Stimulated activated CD4-positive, alpha-beta T cell treated with anti-CD3 and anti-CD28 coated beads, Interleukin-2, amount 100 ng/mL, for 48 hours (primary cell): ENCODE results near the gene TP53BP1.

Experiments
- DNase-seq, 2 donors: peaks; one replicate each; pipeline ENCODE4 v3.0.0-alpha.2; 2020

TP53BP1 gene

DNA sequence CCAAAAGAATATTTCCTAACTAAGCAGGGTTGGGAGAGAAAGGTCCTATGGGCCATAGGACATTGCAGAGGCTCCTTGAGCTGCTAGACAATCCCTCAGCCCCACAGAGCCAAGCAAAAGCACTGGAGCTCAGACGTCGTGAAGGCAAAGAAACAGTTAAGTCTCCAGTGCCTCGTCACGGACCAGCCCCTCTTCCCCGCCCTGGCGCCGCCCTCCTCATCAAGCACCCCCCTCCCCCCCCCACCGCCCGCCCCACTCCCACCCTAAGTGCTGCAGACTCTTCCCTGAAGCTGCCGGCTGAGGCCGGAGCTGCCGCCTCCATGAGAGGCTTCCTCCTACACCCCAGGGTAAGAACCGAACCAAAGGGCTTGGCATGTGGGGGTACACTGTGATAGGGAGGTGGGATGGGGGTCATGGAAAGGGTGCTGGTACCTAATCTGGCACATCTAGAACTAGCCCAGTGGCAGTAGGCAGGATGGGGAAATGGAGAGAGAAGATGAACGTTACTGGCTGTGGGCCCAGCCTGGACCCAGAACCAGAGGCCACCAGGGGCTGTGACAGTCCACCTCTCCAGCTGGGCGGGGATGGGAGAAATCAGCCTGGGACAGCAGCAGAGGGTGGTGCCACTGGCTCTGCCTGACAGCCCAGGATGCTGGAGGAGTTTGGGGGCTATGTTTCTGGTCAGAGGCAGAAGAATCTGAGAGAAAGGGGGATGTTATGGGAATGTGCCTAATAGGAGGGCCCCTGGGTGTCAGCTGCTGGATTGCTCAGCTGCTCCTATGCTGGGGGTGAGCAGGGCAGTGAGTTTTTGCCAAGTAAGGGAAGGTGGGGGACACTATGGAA, 24.6 kb upstream of the TP53BP1 start, which contains the start of gene MAP1A:
MAP1A (plus strand) TSS at position 255 of the 843 bp plus-strand sequence. CDS start 3,866 bp downstream, outside the sequence.
- no peak for DNase-seq

DNA sequence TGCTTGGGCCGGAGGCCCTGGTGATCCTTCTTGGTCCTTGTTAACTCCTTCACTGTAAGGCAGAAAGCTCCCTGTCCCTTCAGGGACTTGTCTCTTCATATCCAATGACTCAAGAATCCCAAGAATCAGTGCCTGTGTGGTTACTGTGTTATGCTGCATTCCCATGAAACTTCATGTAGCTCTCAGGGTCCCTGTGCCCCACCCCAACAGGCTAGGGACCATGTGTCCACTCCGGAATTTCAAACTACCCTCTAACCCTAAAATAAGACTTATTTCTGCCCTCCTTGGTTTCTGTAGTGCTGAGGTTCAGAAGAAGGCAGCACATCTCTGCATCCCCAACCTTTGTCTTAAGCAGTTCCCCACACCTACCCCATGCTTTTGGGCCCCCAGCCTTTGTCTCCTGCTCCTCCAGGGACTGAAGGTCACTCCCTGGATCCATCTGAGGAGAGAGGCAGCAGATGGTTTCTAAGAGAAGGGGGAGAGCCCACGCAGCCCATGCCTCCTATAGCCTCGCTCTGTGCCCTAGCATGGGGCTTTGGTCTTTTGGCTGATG, 23.9 kb upstream of the TP53BP1 start:
- no peak for DNase-seq

DNA sequence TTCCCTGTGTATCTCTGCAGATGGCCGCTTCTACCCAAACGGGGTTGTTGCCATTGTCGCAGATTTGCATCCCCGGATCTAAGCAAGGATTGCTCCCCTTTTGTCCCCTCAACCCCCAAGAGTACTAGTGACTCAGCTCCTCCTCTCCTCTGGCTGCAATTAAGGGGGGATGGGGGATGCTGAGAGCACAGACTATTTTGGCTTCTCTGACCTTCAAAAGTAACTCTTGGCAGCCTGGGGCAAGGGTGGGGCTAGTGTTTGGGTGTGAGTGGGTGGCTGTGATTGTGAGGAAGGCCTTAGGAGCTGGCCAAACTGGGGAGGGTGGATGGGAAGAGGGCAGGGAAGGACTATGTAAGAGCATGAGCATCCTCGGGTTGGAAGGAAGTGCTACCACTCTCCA, 23.2 kb upstream of the TP53BP1 start:
- no peak for DNase-seq

- DNase-seq = no peak
Observed at GRCh38 chr15:43515741-43516140, 22.8 kb upstream of the TP53BP1 start.

GRCh38 chr15:43514241-43515057, 21.5 kb upstream of the TP53BP1 start:
- no peak for DNase-seq

DNA sequence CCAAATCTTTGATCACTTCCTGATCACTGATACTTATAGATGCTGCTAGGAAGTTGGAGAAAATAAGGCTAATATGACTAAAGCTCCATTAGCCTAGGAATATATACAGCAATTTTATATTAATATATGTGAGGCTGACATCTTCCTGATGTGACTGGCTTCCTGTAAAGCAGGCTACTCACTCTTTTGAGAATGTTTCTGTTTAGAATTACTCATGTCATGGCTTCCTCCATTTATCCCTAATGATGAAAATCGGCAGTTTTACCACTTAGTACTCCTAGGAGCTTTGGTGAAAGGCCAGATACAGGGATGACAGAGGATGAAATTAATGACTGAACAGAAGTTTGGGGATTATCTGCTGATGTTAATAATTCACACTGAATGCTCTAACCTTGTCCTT, 20.6 kb upstream of the TP53BP1 start:
- no peak for DNase-seq

- no peak for DNase-seq
Observed at GRCh38 chr15:43511012-43511885, 18.3 kb upstream of the TP53BP1 start.

DNA sequence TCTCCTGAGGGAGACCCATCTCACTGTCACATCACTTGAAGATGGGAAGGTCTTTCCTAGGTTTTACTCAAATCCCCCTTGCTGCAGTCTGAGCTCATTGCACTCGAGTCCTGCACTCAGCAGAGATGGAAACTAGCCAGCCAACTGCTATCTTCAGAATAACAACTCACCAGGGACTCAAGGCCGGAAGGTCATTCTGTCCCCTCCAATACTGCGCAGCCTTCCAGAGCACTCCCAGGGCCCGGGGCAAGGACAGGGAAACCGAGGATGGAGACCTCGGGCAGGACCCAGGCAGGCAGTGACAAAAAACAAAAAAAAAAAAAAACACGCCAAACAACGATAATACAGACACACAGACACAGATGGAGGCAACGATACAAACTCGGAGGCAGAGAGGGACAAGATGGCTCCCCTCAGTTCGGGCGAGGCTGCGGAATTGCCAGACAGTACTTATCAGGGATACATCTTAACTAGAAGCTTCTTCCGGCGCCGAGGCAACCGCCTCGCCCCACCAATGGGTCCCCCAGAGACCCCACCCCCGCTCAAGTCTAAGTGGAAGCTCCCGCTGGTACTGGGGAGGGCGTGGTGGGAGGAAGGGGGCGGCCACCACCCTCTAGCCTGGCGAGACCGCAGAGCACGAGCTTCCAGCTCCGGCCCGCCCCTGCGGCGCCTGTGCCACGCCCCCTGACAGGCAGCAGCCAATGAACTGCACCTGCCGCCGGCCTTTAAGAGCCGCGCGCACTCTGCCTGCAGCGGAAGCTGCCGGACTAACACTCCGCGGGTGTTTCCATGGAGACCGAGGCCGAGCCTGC, 17.4 kb upstream of the TP53BP1 start:
- peak; percentile 94 to 96 for DNase-seq

DNA sequence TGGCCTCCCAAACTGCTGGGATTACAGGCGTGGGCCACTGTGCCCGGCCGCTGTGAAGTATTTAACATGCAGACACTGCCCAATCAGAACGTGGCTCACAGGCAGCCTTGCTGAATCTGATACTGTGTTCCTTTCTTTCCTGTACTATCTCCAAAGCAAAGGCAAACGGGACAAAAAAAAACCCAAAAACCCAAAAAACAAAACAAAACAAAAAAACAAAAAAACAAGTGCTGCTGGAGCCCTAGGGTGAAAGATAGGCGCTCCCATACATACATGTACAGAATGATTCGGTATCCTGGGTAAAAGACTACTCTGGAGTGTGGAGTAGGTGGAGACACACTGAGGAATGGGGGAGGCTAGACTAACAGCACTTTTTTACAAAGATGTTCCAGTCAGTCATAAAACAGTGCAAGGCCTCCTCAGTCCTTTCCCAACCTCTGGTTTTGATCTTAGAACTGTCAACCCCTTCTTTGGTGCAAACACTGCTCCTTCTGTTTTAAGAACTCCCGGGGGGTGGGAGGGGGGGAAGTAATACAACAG, 16.8 kb upstream of the TP53BP1 start:
- DNase-seq = no peak

DNA sequence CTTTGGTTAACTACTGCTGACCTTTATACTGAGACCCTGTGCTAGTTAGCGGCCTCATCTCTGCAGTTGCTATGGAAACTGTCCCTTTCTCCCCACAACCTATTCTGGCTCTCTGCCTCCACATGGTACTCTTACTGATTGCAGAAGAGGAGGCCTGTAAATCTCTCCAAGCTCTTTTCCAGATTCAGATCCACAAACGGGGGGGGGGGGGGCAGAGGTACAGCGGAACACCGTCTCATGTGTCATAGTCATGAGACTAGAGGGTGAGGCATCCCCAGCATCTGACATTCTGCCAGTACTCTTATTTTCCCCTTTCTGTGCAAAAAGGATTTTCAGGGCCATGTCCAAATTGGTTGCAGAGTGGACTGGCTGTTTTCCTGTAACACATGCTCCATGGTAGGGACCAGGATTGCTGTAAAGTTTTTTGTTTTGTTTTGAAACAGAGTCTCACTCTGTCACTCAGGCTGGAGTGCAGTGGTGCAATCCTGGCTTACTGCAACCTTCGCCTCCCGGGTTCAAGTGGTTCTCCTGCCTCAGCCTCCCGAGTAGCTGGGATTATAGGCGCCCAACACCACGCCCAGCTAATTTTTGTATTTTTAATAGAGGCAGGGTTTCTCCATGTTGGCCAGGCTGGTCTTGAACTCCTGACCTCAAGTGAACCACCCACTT, 16.2 kb upstream of the TP53BP1 start:
- DNase-seq = no peak

DNA sequence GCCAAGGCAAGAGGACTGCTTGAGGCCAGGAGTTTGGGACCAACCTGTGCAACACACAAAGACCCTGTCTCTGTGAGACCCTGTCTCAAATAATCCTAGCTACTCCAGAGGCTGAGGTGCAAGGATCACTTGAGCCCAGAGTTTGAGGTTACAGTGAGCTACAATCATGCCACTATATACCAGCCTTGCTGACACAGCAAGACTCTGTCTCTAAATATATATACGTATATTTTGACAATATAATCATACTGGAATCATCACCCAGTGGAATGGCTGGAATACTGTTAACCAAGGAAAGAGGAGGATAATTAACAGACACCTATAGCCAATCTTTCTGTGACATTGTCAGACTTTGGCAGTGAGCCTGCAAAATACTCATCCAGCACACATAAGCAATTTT, 15.5 kb upstream of the TP53BP1 start:
- no peak for DNase-seq

DNA sequence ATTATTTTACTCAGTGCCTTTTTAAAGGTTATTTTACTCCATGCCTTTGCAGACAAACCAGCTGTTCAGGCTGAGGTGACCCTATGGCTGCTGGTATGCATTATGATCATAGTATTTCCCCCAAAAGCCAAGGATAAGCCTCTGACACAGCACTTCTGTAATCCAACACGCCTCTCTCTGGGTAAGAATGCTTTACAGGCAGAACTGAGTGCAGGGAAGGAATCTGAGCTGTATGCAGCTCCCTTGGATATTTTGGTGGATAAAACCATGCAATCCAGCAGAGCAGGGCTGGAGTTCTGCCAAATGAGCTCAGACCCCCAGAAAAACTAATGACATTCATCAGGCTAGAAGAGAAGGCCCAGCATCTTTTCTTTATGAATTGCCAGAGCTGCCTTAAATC, 12.8 kb upstream of the TP53BP1 start:
- no peak for DNase-seq

DNA sequence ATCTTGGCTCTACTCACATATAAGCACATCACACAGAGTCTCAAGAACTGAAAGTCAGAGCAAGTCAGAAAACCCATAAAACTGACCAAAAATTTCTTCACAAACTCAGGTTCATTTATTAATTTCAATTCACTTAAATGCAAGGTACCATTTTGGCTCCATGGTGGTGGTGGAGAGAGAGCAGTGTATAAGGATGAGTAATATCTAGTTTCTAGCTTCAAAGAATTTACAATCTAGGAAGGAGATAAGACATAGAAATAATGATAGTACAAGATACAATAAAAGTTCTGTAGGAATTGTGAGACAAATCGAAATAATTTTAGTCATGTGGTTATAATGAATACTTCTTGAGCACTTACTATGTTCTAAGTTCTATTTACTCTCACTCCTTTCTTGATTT, 6.7 kb upstream of the TP53BP1 start:
- no peak for DNase-seq

- no peak for DNase-seq
Observed at GRCh38 chr15:43498990-43499389, 6.0 kb upstream of the TP53BP1 start.

DNA sequence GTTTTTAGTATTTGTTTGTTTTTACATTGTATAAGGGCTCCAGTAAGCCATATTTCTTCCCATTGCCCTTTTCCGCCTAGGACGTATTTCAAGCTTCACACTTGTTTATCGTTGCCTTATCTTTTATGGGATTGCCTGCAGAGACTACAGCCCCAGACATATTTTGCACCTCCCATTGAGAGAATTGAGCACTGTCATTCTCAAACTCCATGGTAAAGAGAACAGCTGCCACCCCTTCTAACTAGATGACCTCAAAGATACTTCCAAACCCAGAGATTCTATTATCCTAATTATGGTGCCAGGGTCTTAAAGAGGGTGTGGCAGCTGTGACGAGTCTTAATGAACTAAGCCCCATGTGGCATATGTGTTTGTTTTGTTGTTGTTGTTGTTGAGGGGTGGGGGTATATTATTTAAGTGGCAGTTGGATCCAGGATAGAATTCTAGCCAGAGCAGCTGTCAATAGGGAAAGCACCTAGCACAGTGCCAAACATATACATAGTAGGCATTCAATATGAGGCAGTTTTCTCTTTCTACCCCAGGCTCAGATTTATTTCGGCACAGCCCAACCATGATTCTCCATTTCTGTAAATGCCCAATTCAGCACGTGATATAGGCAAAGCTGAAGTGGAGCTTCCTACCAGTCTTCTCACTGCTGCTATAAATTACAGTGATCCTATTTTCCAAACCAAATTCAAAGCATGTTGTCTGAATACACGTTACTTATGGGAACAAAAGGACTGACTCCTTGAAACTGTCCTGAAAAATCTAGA, 932 bp upstream of the TP53BP1 start:
- no peak for DNase-seq

- DNase-seq = no peak
Observed at GRCh38 chr15:43492266-43492665, 690 bp downstream of the TP53BP1 start.

DNA sequence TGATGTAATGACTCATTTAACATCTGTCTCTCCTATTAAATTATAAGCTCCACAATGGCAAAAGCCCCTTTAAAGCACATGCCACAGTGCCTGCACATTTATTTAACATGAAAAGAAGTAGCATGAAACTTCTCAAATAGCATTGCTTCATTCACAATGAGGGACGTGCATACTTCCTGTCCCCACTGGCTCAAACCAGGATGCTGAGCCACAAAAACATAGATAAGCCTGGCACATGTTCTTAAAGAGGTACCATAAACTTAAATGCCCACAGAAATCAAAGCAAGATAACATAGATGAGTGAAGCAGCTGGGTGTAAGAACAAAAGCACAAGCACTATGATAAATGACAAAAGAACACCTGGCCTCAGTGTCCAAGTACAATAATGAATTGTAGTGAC, 3.8 kb downstream of the TP53BP1 start:
- DNase-seq = no peak

DNA sequence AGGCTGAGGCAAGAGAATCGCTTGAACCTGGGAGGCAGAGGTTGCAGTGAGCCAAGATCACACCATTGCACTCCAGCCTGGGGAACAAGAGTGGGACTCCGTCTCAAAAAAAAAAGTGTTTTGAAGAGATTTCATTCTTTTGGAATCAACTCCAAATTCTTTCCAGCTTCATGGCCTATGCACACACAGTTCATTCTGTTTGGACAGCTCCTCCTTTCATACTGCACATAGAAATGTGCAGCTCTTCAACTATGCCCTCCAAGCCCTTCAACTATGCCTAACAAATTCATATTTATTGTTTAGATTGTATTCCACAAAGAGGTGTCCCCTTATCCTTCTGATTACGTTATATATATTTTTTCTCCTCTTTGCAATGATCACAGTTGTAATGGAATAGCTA, 4.2 kb downstream of the TP53BP1 start:
- DNase-seq = no peak

DNA sequence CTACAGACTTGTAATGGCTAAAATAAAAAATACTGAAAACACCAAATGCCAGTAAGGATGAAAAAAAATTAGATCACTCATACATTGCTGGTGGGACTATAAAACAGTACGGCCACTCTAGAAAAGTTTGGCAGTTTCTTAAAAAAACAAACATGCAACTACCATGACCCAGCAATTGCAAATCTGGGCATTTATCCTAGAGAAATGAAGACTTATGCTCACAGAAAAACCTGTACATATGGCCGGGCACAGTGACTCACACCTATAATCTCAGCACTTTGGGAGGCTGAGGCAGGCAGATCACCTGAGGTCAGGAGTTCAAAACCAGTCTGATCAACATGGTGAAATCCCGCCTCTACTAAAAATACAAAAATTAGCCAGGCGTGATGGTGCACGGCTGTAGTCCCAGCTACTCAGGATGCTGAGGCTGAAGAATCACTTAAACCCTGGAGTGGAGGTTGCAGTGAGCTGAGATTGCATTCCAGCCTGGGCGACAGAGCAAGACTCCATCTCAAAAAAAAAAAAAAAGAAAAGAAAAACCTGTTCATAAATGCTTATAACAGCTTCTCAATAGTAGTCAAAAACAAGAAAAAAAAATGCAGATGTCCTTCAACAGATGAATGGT, 5.6 kb downstream of the TP53BP1 start:
- DNase-seq = no peak

GRCh38 chr15:43484455-43484854, 8.5 kb downstream of the TP53BP1 start:
- no peak for DNase-seq
